Adrenal gland (tissue), 5 donors: ENCODE data around the gene L3MBTL1.

ENCODE experiments used
- CTCF ChIP-seq, 6 experiments: fragments of 450-650 bp in 4 of 6; fragments of 200-600 bp in 2 of 6; sonication (generic) in 1 of 6; IDR thresholded peaks; 1 replicate in 5 of 6; 2 replicates in 1 of 6; pipeline versions ENCODE4 v1.5.1 to v1.8.0; 2016 to 2021; ENCODE audit warnings: antibody characterized with exemption in 6 of 6, mild to moderate bottlenecking in 2 of 6, moderate library complexity in 1 of 6
- POLR2A ChIP-seq, 2 donors: fragments of 450-650 bp; IDR thresholded peaks; one replicate each; pipeline ENCODE4 v1.6.1; 2017; ENCODE audit warnings: antibody characterized with exemption in 2 of 2, mild to moderate bottlenecking in 2 of 2, moderate library complexity in 1 of 2
- donor health status: DM: no; HTN: no; CAD: no.

- TF ChIP-seq CTCF (IDR thresholded peaks at IDR 0.05) (no peak), POLR2A (IDR thresholded peaks at IDR 0.05) (no peak)
These were observed 8.1 kb downstream of the L3MBTL1 start for GRCh38 chr20:43515628-43516027.
